A673 (cell line): ENCODE data around the gene EID3.

ENCODE experiments used
- EZH2 ChIP-seq: fragments of 200-600 bp; sonication (generic); IDR thresholded peaks from 2 replicates; pipeline ENCODE4 v1.6.1; 2017; ENCODE audit warnings: borderline replicate concordance, low read depth, mild to moderate bottlenecking, mixed read lengths, antibody characterized with exemption, low read length; ENCODE audit not compliant: poor library complexity, severe bottlenecking
- TF ChIP-seq, protein P1 (sequence below): fragments of 300-800, 200-600 bp; sonication (generic); conservative IDR thresholded peaks from 2 replicates; pipeline ENCODE4 v1.5.1; 2017; ENCODE audit warnings: low read depth, mild to moderate bottlenecking, antibody characterized with exemption, low read length, moderate library complexity, mixed read lengths

DNA sequence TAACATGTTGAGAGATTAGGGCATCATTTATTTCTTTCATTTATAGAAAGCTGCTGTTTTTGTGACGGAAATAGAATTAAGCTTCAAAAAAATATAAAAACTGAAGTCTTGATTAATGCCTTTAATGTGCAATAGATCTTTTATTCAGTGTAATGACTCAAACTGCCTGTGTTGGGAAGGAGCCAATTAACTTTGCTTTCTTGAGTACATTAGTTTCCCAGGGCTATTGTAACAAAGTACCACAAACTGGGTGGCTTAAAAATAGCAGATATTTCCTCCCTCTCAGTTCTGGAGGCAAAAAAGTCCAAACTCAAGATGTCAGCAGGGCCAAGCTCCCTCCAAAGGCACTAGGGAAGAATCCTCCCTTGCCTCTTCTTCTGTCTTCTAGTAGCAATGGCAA, 36.6 kb downstream of the EID3 start:
- TF ChIP-seq, protein P1, sequence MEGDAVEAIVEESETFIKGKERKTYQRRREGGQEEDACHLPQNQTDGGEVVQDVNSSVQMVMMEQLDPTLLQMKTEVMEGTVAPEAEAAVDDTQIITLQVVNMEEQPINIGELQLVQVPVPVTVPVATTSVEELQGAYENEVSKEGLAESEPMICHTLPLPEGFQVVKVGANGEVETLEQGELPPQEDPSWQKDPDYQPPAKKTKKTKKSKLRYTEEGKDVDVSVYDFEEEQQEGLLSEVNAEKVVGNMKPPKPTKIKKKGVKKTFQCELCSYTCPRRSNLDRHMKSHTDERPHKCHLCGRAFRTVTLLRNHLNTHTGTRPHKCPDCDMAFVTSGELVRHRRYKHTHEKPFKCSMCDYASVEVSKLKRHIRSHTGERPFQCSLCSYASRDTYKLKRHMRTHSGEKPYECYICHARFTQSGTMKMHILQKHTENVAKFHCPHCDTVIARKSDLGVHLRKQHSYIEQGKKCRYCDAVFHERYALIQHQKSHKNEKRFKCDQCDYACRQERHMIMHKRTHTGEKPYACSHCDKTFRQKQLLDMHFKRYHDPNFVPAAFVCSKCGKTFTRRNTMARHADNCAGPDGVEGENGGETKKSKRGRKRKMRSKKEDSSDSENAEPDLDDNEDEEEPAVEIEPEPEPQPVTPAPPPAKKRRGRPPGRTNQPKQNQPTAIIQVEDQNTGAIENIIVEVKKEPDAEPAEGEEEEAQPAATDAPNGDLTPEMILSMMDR: no peak
- TF ChIP-seq EZH2: no peak
